NB4 (cell line): Measurements from ENCODE around the gene APOBEC4.

Experiments
- MYC ChIP-seq: IDR thresholded peaks from 2 replicates; pipeline ENCODE4 v1.6.1; 2011; ENCODE audit warnings: low read depth, low read length
- POLR2A ChIP-seq: IDR thresholded peaks from 2 replicates; pipeline ENCODE4 v1.6.1; 2011; ENCODE audit warnings: mild to moderate bottlenecking; ENCODE audit not compliant: insufficient read length; ENCODE audit errors: extremely low read depth
- TF ChIP-seq, protein P1 (sequence below): IDR thresholded peaks from 2 replicates; pipeline ENCODE4 v1.6.1; 2011; ENCODE audit warnings: low read depth, low read length
- TF ChIP-seq, protein P2 (sequence below): IDR thresholded peaks from one replicate; pipeline ENCODE4 v1.5.1; 2012; ENCODE audit warnings: low read depth, low read length

DNA sequence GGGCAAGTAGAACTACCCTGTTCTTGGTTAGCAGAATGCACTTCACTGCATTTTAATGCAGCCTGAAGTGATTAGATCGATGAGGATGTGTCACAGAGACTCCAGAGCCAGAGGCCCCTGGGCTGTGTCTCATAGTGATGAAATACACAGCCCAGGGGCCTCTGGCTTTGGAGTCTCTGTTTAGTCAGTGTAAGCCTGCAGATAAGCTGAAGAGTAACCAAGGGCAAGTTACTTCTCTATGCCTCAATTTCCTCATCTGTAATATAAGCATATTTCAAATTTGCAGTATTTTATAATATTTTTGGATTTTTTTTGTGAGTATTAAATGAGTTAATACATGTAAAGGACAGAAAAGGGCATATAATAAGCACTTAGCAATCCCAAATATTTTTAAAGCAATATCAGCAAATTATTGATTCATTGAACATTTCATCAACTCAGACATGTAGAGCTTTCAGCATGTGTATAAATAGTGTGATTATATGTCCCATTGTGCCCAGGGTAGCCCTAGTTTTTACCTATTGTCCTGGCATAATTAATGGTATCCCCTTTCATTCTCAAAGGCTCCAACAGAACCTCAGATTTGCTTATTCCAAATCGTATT is 23.6 kb upstream of the APOBEC4 start:
- TF ChIP-seq, protein P1, sequence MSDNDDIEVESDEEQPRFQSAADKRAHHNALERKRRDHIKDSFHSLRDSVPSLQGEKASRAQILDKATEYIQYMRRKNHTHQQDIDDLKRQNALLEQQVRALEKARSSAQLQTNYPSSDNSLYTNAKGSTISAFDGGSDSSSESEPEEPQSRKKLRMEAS = no peak
- TF ChIP-seq POLR2A (no peak), MYC (no peak)
- TF ChIP-seq, protein P2, sequence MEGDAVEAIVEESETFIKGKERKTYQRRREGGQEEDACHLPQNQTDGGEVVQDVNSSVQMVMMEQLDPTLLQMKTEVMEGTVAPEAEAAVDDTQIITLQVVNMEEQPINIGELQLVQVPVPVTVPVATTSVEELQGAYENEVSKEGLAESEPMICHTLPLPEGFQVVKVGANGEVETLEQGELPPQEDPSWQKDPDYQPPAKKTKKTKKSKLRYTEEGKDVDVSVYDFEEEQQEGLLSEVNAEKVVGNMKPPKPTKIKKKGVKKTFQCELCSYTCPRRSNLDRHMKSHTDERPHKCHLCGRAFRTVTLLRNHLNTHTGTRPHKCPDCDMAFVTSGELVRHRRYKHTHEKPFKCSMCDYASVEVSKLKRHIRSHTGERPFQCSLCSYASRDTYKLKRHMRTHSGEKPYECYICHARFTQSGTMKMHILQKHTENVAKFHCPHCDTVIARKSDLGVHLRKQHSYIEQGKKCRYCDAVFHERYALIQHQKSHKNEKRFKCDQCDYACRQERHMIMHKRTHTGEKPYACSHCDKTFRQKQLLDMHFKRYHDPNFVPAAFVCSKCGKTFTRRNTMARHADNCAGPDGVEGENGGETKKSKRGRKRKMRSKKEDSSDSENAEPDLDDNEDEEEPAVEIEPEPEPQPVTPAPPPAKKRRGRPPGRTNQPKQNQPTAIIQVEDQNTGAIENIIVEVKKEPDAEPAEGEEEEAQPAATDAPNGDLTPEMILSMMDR = no peak
